Islet of Langerhans (tissue), 1 donor: ENCODE data around the gene DMRTA2.

Experiments used
- FAIRE-seq: peaks from one replicate; lab custom pipeline; 2011; peaks lifted over from hg19 to GRCh38; lab: Jason Lieb, UNC

DMRTA2 gene

DNA sequence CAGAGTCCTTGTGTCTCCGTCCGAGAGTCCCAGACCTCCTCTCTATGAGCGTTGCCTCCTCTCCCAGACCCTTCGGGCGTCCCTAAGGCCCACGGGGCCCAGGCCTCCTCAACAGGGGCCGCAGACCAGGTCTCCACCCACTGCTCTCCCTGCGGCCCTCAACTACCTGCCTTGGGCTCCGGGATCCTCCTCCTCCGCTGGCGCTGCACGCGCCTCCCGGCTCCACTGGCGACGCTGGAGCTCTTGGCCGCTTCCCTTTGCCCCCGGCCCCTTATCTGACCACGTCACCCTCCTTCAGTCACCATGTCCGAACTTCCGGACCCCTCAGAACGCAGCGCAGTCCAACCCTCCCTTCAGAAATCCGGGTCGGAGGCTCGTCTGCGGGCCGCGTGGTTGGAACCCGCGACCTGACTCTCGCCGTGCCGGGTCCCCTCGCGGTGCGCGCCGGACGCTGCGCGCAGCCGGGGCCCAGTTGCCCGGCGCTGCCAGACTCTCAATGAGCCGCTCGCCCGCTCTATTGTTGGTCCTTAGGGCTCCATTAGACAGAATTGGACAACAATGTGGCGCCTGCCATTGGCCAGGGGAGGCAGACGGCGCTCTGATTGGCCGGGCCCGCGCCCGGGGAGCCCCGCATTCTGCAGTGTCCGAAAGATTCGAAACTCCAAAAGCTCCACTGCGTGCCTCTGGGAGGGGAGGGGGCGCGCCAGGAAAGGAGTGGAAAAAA, at the start of gene DMRTA2:
Gene DMRTA2, minus strand, starts transcription at position 498 of the 724 bp plus-strand sequence. CDS start 1,907 bp downstream, outside the sequence.
- no peak for FAIRE-seq

DNA sequence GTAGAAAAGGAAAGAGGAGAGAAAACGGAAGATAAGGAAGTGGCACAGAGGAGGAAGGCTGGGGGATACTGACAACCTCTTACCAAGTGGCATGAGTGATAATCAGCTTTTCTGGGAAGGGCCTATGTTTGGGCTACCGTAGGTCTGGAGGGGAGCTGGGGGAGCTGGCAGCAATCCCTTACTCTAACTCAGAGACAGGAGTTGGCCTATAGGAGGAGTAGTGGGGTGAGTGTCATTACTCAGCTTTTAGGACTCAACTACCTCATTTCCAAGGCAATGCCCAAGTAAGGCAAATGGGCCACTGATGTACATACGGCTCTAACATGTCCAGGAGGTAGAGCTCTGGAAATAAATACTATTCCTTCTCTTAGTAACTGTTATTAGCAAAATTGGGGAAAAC, 48.7 kb upstream of the DMRTA2 start:
- FAIRE-seq = no peak

DNA sequence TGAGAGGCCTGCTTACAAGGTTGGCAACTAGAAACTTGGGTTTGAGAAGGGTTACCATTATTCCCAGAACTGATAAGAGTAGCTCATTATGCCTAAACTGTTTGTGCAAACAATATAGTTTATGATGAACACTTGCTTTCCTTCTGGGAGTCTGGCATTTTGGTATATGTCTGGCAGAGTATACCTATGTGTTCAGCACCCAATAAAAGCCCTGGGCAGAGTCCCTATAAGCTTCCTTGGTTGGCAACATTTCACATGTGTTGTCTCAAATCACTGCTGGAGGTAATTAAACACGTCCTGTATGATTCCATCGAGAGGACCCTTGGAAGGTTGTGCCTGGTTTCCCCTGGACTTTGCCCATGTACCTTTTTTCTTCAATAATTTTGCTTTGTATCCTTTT, 39.7 kb upstream of the DMRTA2 start:
- no peak for FAIRE-seq

DNA sequence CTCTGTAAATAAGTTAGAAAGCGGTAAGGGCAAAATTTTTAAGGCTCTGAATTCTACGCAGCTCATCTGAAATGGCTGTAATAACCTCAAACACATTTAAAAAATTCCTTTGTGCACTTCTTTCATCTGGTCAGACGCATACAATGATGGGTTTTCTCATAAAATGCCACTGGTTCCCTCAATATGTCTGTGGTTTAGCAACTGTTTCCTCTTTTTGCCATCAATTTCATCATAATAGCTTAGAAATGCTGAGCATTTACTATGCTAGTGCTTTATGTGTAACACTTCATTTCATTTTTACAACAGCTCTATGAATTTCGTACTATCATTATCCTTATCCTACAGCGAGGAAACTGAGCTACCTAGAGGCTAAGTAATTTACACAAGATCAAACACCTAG, 35.3 kb upstream of the DMRTA2 start:
- FAIRE-seq = no peak

DNA sequence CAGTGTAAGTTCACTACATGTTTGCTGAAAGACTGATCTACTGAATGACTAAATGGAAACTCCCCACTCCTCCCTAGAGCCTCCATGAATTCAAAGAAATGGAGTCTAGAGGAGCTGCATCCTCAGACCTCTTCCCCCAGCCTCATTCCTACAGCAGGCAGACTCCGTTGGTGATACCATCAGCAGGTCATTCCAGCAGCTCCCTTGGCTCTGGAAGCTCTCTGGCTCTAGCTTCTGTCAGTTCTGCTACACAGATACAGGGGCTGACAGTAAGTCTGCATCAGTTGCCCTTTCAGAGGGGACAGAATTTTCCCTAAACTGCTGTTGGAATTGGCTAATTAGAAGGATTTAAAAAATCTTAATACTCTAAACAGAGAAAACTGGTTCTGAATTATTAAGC, 31.7 kb upstream of the DMRTA2 start:
- FAIRE-seq = no peak

DNA sequence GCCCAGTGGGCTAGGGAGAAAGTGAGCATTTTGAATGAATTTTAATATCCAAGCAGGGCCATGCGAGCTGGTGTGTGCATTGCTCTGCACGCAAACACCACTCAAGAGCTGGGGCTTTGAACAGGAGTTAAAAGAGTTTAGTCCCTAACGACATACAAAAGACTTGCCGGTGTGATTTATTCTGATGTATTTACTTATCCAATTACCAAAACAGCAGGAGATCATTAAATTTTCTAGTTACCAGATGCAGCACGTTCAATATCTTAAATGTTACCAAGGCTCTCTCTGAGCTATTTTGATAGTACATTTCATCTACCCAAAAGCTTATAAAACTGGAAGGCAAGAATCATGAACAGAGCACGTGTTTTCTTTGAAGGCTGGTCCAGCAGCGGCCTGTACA, 30.0 kb upstream of the DMRTA2 start:
- FAIRE-seq = no peak

DNA sequence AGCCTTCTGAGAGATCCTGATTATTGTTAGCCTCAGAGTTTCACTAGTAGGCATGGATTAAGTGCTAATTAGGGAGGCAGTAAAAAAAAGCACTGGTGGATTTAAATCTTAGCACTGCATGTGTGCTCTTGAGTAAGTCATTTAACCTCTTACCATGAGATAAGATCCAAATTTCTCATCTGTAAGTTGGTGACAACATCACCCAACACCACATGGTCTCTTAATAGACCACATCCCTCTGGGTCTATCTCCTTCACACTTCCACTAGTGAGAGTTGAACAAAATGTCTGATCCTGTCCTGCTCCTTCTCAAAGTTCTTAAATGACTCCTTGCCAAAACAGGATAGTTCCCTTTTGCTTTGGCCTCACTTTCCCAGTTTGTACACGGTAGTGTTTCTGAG, 29.5 kb upstream of the DMRTA2 start:
- FAIRE-seq = no peak

DNA sequence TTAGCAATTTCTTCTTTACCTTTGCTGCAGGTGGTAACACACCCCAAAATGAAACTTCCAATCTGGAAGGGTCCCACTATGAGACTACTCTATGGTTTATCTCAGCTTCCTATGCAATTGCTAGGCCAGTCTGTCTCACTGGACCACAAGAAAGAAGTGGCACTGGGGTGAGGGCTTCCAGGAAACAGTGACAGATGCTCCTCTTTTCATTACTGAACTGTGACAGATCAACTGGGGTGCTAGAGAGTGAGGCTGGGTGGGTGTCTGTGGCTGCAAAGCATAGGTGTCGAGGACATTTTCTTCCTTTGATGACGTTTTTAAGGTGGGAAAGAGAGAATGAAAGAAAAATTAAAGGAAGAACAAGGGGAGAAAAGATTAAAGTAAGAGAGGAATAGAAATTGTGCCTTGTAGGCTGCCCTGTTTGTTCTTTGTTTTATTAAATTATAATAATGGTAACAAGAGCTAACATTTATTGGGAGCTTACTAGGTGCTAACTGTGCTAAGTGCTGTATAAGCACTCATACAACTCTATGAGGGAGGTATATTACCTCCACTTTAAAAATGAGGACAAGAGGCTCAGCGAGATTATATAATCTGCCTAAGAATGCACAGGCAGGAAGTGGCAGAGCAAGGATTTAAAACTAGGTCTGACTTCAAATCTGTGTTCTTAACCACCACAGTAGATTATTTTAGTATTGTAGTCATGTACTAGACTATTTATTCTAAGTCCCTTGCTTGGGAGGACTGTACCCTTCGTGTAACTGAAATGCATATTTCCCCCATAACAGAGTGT, 27.8 kb upstream of the DMRTA2 start:
- FAIRE-seq = no peak

DNA sequence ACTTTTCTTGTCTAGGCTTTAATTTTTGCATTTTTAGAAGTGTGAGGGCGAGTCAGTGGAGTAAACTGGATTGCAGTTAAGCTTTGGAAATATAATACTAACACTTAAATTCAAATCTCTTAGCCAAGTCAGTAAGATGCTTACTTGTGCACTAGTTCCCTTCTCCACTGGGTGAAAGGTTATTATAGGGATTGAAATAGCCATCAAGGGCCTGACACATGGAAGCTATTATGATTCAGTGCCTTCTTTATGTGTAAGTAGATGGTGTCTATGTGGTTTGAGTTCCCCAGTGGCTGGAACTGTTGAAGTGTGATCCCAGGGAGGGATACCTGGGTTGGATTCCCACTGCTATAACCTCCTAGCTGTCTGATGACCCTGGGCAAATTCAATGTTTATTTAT, 24.7 kb upstream of the DMRTA2 start:
- FAIRE-seq = no peak

DNA sequence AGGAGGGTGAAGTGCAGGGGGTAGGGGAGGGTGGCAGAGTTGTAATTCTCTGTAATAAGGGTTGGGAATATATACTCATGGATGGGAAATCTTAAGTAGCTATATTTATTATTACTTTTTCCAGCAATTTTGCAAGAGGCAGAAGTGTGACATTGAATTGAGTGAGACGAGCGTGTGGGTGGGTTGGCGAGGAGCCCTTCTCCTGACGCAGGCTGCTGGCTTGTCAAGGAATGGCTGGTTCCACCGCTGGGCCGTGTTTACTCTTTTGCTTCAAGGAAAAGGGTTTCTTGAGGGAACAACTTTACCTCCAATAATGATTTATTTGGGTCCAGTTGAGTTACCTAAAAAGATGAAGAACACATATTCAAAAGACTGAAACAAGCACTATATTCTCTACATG, 17.9 kb upstream of the DMRTA2 start:
- FAIRE-seq = no peak

DNA sequence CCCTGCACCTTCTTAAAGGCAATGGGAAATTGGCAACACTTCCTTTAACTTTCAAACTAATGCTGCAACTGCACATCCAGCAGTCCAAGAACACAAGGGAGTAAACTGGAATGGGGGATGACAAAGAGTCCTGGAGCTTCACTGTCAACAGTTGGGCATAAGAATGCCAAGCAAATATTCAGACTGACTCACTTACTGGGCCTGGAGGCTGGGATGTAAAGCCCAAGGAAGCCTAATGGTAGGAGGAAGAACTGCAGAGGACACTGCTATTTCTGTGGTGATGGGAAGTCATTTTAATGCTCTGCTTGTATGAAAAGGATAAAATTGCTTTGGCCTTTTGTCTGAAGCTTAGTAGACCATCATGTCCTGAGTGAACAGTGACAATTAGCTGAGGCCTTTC, 15.7 kb upstream of the DMRTA2 start:
- FAIRE-seq = no peak

DNA sequence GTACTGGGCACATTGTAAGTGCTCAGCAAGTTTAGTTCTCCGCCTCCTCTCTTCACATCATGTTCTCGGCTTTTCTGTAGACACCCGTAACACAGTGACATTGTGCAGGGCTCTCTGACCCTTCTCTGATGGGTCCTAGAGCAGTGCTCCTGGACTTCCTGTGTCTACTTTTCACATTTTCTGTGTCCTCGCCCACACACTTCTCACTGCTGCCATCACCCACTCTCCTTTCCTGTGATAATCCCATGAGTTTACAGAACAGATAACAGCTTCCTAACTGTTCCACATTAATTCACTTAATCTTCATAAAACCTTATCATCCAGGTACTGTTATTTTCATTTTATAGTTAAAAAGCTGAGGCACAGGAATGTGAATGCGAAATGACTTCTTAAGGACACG, 13.2 kb upstream of the DMRTA2 start:
- FAIRE-seq = no peak

DNA sequence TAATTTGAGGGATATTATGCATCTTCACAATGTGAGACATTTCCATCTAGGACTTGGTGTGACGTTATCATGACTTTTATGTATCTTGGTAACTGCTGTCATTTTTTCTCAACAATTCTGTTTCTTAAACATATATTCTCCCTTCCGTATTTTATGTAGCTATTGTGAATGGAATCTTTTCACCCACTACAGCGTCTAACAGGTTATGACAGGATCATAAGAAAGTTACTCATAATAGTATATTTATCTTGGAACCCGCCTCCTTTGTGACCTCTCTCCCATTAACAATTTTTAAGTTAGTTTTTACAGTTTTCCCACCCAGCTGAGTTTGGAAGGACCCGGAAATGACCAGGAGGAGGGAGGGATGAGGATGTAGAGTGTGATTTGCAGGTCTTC, 6.8 kb upstream of the DMRTA2 start:
- no peak for FAIRE-seq

DNA sequence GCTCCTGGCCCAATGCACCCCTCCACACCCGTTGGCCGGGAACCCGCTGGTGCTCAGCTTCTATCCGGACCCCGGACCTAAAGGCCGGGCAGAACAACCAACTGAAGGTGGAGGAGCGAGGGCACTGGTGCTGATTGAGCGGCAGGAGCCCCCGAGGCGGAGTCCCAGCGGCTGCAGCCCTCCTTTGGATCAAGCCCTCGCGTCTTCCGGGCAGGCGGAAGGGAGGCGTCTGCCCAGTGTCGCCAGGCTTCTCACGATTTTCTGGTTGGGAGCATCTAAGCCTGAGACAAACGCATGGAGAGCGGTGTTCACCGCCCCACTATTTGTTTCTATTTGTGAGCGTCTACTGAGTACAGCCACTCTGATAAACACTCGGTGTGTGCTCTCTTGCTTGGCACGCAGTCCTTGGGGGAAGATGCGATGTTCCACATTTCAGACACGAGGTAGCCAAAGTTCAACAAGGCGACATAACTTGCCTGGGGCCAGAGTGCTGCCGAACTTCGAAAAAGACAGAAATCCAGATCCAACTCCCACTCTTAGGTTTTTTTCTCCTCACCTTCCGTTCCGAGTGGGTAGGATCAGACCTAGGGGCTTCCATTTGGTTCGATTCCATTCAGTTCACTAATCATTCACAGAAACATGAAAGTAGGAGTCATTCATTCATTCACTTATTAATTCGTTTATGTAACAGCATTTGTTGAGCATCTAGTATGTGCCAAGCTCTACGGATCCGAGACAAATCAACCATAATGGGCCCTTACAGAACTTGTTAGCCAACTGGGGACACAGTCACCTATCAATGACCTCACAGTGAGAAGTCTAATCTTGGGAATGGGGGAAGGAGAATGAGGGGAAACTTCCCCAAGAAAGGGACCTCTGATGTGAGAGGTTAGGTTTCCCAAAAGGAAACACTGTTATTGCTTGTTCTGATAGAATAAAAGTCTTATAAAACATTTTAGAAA, 4.9 kb upstream of the DMRTA2 start:
- FAIRE-seq = no peak

DNA sequence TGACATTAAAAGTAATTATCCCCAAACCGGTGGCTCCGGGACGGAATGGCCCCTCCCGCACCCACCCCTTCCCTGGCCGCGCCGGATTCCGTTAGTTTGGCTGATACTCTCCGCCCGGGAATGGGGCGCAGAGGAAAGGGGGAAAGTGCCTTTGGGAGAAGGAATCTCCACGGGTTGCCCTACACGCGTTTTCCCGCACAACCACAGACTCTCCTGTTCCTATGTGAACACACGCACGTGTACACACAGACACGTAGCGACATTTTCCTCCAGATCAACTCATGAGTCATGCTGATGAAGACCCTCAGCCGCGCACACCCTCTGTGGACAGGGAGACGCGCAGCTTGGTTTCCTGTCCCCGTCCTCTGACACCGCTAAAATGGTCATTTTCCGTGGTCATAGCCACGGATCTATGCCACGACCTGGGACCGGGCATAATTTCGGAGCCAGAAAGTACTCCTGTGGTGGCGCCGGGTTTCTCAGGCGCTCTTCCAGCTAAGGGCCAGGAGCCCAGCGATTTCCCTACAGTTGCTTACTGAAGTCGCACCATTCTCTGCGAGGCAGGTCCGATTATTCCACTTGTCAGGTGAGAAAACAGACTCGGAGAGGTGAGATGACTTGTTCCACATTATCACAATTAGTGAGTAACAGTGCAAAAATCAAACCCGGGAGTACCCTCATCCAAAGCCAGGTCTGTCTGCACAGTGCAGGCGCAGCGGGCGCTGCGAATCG, 4.0 kb upstream of the DMRTA2 start:
- FAIRE-seq = no peak

DNA sequence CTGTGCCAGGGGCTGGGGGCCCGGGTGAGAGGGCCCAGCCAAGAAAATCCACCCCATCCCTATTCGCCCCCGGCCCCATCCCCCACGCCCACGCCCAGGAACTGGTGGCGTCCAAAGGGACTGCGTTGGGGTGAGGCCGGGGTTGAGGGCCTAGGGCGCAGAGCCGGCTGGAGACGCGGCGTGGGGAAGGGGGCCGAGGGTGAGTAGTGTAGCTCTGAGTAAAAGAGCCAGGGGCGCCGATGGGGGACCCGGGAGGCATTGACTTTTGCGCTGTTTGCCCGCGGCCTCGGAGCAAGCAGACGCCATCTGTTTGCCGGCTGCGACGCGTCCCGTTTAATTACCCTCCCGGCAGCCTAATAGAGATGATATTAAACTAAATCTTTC, 3.5 kb upstream of the DMRTA2 start:
- FAIRE-seq = no peak

DNA sequence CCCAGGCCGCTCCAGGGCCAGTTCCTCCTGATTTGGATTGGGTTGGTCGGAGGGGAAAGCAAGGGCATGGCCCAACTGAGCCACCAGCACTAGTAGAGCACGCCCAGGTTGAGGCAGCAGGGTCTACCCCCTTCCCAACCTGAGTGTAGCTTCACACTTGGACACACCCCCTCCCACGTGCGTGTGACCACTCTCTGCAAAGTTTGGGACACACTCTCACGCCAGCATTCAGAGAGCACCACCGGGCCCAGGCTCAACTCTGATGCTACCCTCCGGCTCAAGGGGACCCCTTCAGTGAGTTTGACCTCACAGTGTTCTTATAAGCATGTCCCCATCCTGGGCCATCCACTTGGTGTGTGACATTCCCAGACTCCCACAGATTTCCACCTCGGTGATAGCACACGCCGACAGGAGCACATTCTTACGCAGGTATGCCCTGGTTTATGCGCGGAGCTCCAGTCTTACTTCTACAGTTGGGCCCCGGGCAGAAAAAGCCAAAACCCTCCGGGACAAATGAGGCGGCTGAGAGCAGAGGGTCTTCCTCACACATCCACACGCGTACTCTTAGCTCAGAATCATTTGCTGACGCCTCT, 3.0 kb upstream of the DMRTA2 start:
- no peak for FAIRE-seq

DNA sequence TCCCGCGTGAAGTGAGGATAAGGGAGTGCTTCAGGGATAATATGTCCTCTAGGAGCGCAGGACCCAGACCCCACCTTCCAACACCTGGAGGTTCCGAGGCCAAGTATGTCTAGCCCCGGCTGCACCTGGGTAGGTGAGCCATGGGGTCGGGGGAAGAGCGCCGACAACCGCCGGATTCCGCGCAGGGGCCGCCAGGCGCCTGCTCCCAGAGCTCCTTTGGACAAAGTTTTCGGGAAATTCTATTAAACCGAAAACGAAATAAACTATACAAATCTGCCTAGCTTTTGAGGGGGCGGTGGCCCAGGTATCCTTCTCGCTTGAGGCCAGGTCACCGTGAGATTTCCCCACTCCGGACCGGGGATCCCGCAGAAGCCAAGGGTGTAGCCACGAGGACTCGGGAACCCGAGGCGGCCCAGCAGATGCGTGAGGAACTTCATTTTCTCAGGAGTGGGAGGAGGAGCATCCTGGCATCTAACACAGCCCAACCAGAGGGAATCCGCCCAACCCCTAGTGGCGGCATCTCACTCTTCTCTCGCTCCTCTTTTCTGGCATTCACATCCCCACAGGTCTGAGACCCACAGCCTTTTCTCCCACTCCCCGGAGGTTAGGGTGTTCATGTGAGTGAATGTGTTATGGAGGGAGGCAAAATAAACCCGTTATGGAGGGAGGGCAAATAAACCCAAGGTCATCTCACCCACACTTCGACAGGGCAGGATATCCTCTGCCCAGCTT, 2.3 kb upstream of the DMRTA2 start:
- no peak for FAIRE-seq

DNA sequence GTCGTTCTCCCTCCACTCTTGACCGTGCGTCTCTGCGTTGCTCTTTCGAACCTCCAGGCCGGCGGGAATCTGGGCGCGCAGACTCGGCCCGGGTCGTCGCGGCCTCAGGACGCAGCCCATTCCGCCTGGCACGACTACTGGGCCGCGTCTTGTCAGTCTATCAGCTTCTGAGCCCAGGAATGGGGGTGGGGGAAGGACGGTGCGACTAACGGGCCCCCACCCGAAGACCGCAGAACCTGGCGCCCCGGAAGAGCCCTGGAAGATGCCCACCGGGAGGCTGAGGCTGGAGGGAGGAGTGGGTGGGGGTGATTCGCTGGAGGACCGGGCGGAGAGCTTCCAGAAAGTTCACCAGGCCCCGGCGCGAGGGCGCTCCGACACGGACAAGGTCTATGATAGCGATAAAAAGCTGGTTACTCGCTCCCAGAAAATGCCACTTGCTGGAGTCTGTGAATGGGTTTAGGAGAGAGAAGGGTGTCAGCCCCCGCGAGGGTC, 1.7 kb upstream of the DMRTA2 start:
- FAIRE-seq = no peak

DNA sequence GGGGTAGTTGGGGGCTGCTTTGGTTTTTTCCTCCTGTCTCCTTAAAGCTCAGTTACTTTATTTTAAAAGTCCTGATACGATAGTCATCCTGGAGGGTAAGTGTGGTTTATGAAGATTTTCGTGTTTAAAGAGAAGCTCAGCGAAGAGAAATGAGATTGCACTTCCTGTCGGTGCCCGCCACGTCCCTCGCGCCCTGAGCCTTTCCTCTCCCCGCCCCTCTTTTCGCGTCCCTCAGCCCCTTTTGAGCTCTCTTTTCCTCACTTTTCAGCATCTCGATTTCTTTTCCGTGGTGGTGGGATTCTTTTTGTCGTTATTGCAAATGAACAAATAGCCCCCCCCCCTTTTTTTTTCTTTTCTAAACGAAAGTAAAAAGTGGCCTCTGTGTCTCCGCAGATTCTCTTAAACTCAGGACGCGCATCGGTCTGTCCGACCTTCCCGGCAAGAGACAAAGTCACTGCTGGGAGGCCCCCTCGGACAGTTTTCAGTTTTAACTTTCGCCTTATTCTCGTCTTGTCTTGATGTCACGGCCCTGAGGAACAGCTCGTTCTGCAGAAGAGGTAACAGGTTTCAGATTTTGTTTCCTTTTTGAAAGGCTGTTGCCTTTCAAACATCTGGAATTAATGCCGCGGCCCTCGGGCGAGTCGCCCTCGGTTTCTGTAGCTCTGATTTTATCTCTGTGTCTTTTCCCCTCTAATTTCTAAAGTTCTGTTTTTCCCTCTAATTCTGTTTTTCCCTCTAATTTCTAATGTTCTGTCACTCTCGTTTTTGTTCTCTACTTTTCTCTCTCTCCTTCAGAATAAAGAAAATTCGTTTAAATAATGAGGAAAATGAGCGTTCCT, 1.0 kb upstream of the DMRTA2 start:
- FAIRE-seq = no peak
